ENCODE results near the gene RACK1. TPM values are rescaled to one million over a fixed set of nuclear protein-coding genes. Genes with fewer than 3 reads are reported as not detected.

Gene RACK1
- total and polyA plus RNA-seq, 2 of the 4 experiments (the other 2 are of a cell fraction), result 4,263 to 9,350 TPM

DNA sequence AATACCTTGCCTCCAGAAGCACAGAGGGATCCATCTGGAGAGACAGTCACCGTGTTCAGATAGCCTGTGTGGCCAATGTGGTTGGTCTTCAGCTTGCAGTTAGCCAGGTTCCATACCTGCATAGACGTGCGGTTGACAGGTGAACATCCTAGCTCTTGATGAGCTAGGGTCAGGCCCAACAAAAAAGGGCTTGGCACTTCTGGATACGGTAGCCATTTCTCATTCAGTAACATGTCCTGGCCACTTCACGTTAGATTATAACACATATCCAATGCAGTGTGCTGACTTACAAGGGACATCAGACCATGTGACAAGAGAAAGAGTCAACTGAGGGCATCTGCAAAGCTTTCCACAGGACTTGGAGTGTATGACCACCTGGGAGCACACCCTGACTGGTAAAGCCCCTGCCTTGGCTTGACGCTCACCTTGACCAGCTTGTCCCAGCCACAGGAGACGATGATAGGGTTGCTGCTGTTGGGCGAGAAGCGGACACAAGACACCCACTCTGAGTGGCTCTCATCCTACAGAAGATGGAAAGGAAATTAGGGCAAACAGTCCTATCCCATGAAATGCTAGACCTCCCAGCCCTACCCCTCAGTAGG is 4.5 kb downstream of the RACK1 start:
- in situ Hi-C loops (cut with MboI; ENCODE audit: low sequenced_read_pairs) (no loop called here), intact Hi-C loops (cut with micrococcal nuclease) (no loop called here), dilution Hi-C loops (cut with HindIII; ENCODE audit: low sequenced_read_pairs, unreplicated experiment) (no loop called here)
- H2AK5ac ChIP-seq (ENCODE audit: low read depth, low read length), result no peak overlapping the region
- no peak overlapping the region for H2AFZ ChIP-seq (replicated peaks; ENCODE audit: low read length, poor library complexity)
- no peak overlapping the region for H3K4ac ChIP-seq (ENCODE audit: low read depth, low read length)
- no peak overlapping the region for H3K4me3 ChIP-seq (ENCODE audit: insufficient read depth, low read depth, low read length)
- H4K5ac ChIP-seq (ENCODE audit: low read depth, low read length), result no peak overlapping the region
- TF ChIP-seq MXI1 (IDR thresholded peaks at IDR 0.05; ENCODE audit: borderline replicate concordance, low read depth, low read length), result no peak
- TF ChIP-seq, protein P1, sequence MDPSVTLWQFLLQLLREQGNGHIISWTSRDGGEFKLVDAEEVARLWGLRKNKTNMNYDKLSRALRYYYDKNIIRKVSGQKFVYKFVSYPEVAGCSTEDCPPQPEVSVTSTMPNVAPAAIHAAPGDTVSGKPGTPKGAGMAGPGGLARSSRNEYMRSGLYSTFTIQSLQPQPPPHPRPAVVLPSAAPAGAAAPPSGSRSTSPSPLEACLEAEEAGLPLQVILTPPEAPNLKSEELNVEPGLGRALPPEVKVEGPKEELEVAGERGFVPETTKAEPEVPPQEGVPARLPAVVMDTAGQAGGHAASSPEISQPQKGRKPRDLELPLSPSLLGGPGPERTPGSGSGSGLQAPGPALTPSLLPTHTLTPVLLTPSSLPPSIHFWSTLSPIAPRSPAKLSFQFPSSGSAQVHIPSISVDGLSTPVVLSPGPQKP (IDR thresholded peaks at IDR 0.05; ENCODE audit: borderline replicate concordance, low read depth, low read length), result no peak
- no peak for TF ChIP-seq NFE2L2 (IDR thresholded peaks at IDR 0.05; ENCODE audit: low read depth, low read length)
- TF ChIP-seq BHLHE40 (IDR thresholded peaks at IDR 0.05; ENCODE audit: low read depth, low read length), result no peak
- TF ChIP-seq, protein P2, sequence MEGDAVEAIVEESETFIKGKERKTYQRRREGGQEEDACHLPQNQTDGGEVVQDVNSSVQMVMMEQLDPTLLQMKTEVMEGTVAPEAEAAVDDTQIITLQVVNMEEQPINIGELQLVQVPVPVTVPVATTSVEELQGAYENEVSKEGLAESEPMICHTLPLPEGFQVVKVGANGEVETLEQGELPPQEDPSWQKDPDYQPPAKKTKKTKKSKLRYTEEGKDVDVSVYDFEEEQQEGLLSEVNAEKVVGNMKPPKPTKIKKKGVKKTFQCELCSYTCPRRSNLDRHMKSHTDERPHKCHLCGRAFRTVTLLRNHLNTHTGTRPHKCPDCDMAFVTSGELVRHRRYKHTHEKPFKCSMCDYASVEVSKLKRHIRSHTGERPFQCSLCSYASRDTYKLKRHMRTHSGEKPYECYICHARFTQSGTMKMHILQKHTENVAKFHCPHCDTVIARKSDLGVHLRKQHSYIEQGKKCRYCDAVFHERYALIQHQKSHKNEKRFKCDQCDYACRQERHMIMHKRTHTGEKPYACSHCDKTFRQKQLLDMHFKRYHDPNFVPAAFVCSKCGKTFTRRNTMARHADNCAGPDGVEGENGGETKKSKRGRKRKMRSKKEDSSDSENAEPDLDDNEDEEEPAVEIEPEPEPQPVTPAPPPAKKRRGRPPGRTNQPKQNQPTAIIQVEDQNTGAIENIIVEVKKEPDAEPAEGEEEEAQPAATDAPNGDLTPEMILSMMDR (conservative IDR thresholded peaks at IDR 0.05; ENCODE audit: low read depth, low read length), result no peak
- no peak for TF ChIP-seq RFX5 (IDR thresholded peaks at IDR 0.05; ENCODE audit: low read depth, low read length)
- TF ChIP-seq RCOR1 (IDR thresholded peaks at IDR 0.05; ENCODE audit: insufficient replicate concordance, low read length), result no peak
- no peak for TF ChIP-seq RAD21 (IDR thresholded peaks at IDR 0.05; ENCODE audit: low read length)
- TF ChIP-seq CHD1 (IDR thresholded peaks at IDR 0.05; ENCODE audit: low read depth, low read length), result no peak
- no peak for TF ChIP-seq FOS (IDR thresholded peaks at IDR 0.05; ENCODE audit: low read depth, low read length)
- TF ChIP-seq POLR2A (IDR thresholded peaks at IDR 0.05; ENCODE audit: low read depth, low read length), result no peak
- TF ChIP-seq, protein P3, sequence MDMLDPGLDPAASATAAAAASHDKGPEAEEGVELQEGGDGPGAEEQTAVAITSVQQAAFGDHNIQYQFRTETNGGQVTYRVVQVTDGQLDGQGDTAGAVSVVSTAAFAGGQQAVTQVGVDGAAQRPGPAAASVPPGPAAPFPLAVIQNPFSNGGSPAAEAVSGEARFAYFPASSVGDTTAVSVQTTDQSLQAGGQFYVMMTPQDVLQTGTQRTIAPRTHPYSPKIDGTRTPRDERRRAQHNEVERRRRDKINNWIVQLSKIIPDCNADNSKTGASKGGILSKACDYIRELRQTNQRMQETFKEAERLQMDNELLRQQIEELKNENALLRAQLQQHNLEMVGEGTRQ (IDR thresholded peaks at IDR 0.05; ENCODE audit: low read depth, low read length), result no peak
- TF ChIP-seq MAZ (IDR thresholded peaks at IDR 0.05; ENCODE audit: borderline replicate concordance, low read depth, low read length), result no peak
- no peak for TF ChIP-seq MAFK (IDR thresholded peaks at IDR 0.05; ENCODE audit: low read depth, low read length)
- no peak for TF ChIP-seq SMC3 (IDR thresholded peaks at IDR 0.05; ENCODE audit: low read depth, low read length)
- no peak for TF ChIP-seq CEBPB (IDR thresholded peaks at IDR 0.05; ENCODE audit: low read depth, low read length)
- H2BK20ac ChIP-seq (ENCODE audit: low read depth, low read length), result no peak overlapping the region
- no peak overlapping the region for H2BK5ac ChIP-seq (ENCODE audit: low read depth, low read length, poor library complexity, severe bottlenecking)
- peaks cover 93% of the 10 kb centered on the region for H4K20me1 ChIP-seq (ENCODE audit: insufficient read depth, low read length)
- no peaks in the 10 kb centered on the region for H3K9me3 ChIP-seq (ENCODE audit: control insufficient read depth, insufficient read depth, low read length)
- ChIA-PET POLR2A (ENCODE audit: unreplicated experiment) (no interaction called here), CTCF (no interaction called here)
- H3K14ac ChIP-seq (replicated peaks; ENCODE audit: low read depth, low read length), result no peak overlapping the region
- H4K91ac ChIP-seq (ENCODE audit: insufficient read depth, low read depth, low read length), result no peak overlapping the region
- ATAC-seq (ENCODE audit: low read depth), result no peak
- WGBS, 2 experiments (ENCODE audit: extremely low coverage in 2 of 2, insufficient read length in 1 of 2), result 84% methylated on average over 5 of the region's 9 CpGs; no CpG with 5 or more reads in 1 of the 2 experiments
- H2BK15ac ChIP-seq (ENCODE audit: low read depth, low read length), result no peak overlapping the region
- no peak for DNase-seq
- H3K27ac ChIP-seq (ENCODE audit: insufficient read depth, low read length), result no peak overlapping the region
- H3K36me3 ChIP-seq (ENCODE audit: control insufficient read depth, insufficient read depth, low read length), result peaks cover 72% of the 10 kb centered on the region
- no peak overlapping the region for H3K9ac ChIP-seq (ENCODE audit: low read depth, low read length)
- H4K8ac ChIP-seq (ENCODE audit: low read depth in 2 of 2, low read length in 2 of 2), result no peak overlapping the region
- H2BK120ac ChIP-seq (ENCODE audit: low read depth, low read length), result no peak overlapping the region
- H3K9me1 ChIP-seq (ENCODE audit: insufficient read depth, low read length), result peaks cover 15% of the 10 kb centered on the region
- H3K27me3 ChIP-seq (ENCODE audit: control insufficient read depth, insufficient read depth, low read length), result no peaks in the 10 kb centered on the region
- peaks cover 7% of the 10 kb centered on the region for H3K4me1 ChIP-seq (ENCODE audit: control insufficient read depth, insufficient read depth, low read length)
- BruUV-seq (replicated peaks), result no TSS peak
- H2AK9ac ChIP-seq (replicated peaks; ENCODE audit: low read depth, low read length, poor library complexity), result no peak overlapping the region
- no peak overlapping the region for H3K4me2 ChIP-seq (ENCODE audit: low read depth, low read length)
- peaks cover 12 to 52% of the 10 kb centered on the region in 2 experiments for H3K79me1 ChIP-seq (ENCODE audit: low read depth in 1 of 2, low read length in 2 of 2)
- no peak overlapping the region for H3K23ac ChIP-seq (ENCODE audit: low read depth, low read length)
- H3K18ac ChIP-seq (ENCODE audit: low read depth, low read length), result no peak overlapping the region
- H3K56ac ChIP-seq (ENCODE audit: extremely low read depth, insufficient read depth, low read length), result no peak overlapping the region
